Measurements from ENCODE around the gene GPX1. TPM values are rescaled to one million over a fixed set of nuclear protein-coding genes. Genes with fewer than 3 reads are reported as not detected.
"Not testable (repeated sequence)": the region's sequence is repeated elsewhere in the genome, so short reads cannot be mapped to it uniquely, and the experiment has no call there.

GPX1 gene
- total RNA-seq, 1 experiment from 2014 or later: 714 TPM

DNA sequence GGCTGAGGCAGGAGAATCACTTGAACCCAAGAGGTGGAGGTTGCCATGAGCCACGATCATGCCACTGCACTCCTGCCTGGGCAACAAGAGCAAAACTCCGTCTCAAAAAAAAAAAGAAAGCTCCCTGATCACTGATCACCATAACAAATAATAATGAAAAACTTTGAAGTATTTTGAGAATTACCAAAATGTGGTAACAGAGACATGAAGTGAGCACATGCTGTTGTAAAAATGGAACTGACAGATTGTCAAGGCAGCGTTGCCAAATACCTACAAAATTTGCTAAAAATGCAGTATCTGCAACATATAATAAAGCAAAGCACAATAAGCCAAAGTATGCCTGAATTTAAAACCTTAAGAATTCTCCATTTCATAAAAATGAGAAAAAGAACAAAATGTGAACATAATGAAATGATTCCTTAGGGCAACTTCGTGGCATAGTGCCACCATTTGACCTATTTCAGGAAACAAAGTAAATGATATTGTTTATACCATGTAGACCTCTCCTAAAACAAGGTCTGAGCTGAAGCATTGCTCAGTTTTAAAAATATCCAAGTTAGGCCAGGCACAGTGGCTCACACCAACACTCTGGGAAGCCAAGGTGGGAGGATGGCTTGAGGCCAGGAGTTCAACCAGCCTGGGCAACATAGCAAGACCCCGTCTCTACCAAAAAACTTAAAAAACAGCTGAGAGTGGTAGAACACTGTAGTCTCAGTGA, 24.1 kb downstream of the GPX1 start:
- H3K27ac ChIP-seq (ENCODE audit: low read length): no peak overlapping the region
- DNase-seq: no peak
- BruUV-seq (replicated peaks): no TSS peak
- no peak overlapping the region for H3K4me3 ChIP-seq (ENCODE audit: low read length)
- ChIA-PET CTCF (no interaction called here), POLR2A (ENCODE audit: unreplicated experiment) (no interaction called here)
- no peaks in the 10 kb centered on the region for H3F3A ChIP-seq (ENCODE audit: low read length, unreplicated experiment)
- no peaks in the 10 kb centered on the region for H3K9me2 ChIP-seq (replicated peaks; ENCODE audit: low read length)
- no peak overlapping the region for H3K4me2 ChIP-seq (ENCODE audit: low read length)
- no peak overlapping the region for H3K9ac ChIP-seq (ENCODE audit: low read length)
- peaks cover 42% of the 10 kb centered on the region for H3K36me3 ChIP-seq (ENCODE audit: low read depth, low read length)
- no peaks in the 10 kb centered on the region for H4K20me1 ChIP-seq (ENCODE audit: low read length)
- ATAC-seq: no peak
- intact Hi-C loops (cut with micrococcal nuclease): no loop called here
- H3K79me2 ChIP-seq (ENCODE audit: low read length): peaks cover 48% of the 10 kb centered on the region
- no peaks in the 10 kb centered on the region for H3K9me3 ChIP-seq (ENCODE audit: low read length)
- TF ChIP-seq EZH2 (IDR thresholded peaks at IDR 0.05; ENCODE audit: low read length, unreplicated experiment): no peak
- TF ChIP-seq, protein P1, sequence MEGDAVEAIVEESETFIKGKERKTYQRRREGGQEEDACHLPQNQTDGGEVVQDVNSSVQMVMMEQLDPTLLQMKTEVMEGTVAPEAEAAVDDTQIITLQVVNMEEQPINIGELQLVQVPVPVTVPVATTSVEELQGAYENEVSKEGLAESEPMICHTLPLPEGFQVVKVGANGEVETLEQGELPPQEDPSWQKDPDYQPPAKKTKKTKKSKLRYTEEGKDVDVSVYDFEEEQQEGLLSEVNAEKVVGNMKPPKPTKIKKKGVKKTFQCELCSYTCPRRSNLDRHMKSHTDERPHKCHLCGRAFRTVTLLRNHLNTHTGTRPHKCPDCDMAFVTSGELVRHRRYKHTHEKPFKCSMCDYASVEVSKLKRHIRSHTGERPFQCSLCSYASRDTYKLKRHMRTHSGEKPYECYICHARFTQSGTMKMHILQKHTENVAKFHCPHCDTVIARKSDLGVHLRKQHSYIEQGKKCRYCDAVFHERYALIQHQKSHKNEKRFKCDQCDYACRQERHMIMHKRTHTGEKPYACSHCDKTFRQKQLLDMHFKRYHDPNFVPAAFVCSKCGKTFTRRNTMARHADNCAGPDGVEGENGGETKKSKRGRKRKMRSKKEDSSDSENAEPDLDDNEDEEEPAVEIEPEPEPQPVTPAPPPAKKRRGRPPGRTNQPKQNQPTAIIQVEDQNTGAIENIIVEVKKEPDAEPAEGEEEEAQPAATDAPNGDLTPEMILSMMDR (conservative IDR thresholded peaks at IDR 0.05; ENCODE audit: low read depth, low read length): no peak
- H3K27me3 ChIP-seq (ENCODE audit: low read length): no peaks in the 10 kb centered on the region
- no peak overlapping the region for H2AFZ ChIP-seq (ENCODE audit: low read length)
- H3K4me1 ChIP-seq (ENCODE audit: insufficient read depth, low read length): peaks cover 7% of the 10 kb centered on the region

DNA sequence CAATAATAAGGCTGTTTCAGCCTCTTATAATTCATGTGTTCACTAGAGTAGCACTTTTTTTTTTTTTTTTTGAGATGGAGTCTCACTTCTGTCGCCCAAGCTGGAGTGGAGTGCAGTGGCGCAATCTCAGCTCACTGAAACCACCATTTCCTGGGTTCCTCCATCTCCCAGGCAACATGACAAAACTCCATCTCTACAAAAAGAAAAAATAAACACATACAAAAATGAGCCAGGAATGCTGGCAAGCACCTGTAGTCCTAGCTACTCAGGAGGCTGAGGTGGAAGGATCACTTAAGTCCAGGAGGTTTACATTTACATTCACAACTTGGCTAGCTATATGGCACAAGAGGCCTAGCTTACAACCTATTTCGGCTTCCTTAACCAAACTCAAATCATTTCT, 25.1 kb downstream of the GPX1 start:
- ChIA-PET POLR2A (ENCODE audit: unreplicated experiment) (no interaction called here), CTCF (no interaction called here)
- H3K4me2 ChIP-seq (ENCODE audit: low read length): no peak overlapping the region
- no TSS peak for BruUV-seq (replicated peaks)
- H3K4me3 ChIP-seq (ENCODE audit: low read length): no peak overlapping the region
- ATAC-seq (no peak), DNase-seq (no peak)
- no peaks in the 10 kb centered on the region for H3K9me2 ChIP-seq (replicated peaks; ENCODE audit: low read length)
- no peaks in the 10 kb centered on the region for H3K4me1 ChIP-seq (ENCODE audit: insufficient read depth, low read length)
- no peak overlapping the region for H2AFZ ChIP-seq (ENCODE audit: low read length)
- no peaks in the 10 kb centered on the region for H3K9me3 ChIP-seq (ENCODE audit: low read length)
- H3K27ac ChIP-seq (ENCODE audit: low read length): no peak overlapping the region
- no peak for TF ChIP-seq EZH2 (IDR thresholded peaks at IDR 0.05; ENCODE audit: low read length, unreplicated experiment)
- TF ChIP-seq, protein P1 (conservative IDR thresholded peaks at IDR 0.05; ENCODE audit: low read depth, low read length): no peak
- H3K79me2 ChIP-seq (ENCODE audit: low read length): peaks cover 38% of the 10 kb centered on the region
- no peaks in the 10 kb centered on the region for H4K20me1 ChIP-seq (ENCODE audit: low read length)
- H3K9ac ChIP-seq (ENCODE audit: low read length): no peak overlapping the region
- H3F3A ChIP-seq (ENCODE audit: low read length, unreplicated experiment): no peaks in the 10 kb centered on the region
- intact Hi-C loops (cut with micrococcal nuclease): no loop called here
- peaks cover 42% of the 10 kb centered on the region for H3K36me3 ChIP-seq (ENCODE audit: low read depth, low read length)
- H3K27me3 ChIP-seq (ENCODE audit: low read length): no peaks in the 10 kb centered on the region

DNA sequence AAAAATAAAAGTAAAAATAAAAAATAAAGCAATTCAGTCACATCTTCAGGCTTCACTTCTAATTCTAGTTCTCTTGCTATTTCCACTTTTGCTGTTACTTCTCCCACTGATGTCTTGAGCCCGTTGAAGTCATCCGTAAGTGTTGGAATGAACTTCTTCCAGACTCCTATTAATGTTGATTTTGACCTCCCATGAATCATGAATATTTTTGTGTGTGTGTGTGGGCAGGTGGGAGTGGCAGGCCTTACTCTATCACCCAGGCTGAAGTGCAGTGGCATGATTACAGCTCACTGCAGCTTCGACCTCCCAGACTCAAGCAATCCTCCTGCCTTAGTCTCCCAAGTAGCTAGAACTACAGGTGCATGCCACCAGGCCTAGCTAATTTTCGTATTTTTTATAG, 29.0 kb downstream of the GPX1 start:
- POLR2A ChIA-PET (ENCODE audit: unreplicated experiment): no interaction called here
- H3K9ac ChIP-seq (ENCODE audit: low read length): no peak overlapping the region
- TF ChIP-seq EZH2 (IDR thresholded peaks at IDR 0.05; ENCODE audit: low read length, unreplicated experiment): no peak
- no peak for TF ChIP-seq EZH2phosphoT487 (IDR thresholded peaks at IDR 0.05; ENCODE audit: borderline replicate concordance, low read length)
- TF ChIP-seq, protein P1 (conservative IDR thresholded peaks at IDR 0.05; ENCODE audit: low read depth, low read length): no peak
- H3K4me3 ChIP-seq (ENCODE audit: low read length): no peak overlapping the region
- ATAC-seq: no peak
- H2AFZ ChIP-seq (ENCODE audit: low read length): no peak overlapping the region
- BruUV-seq (replicated peaks): no TSS peak
- H3F3A ChIP-seq (ENCODE audit: low read length, unreplicated experiment): no peaks in the 10 kb centered on the region
- H3K9me3 ChIP-seq (ENCODE audit: low read length): no peaks in the 10 kb centered on the region
- peaks cover 43% of the 10 kb centered on the region for H3K36me3 ChIP-seq (ENCODE audit: low read depth, low read length)
- no peaks in the 10 kb centered on the region for H3K9me2 ChIP-seq (replicated peaks; ENCODE audit: low read length)
- CTCF ChIA-PET: interaction anchor here (1.1 kb wide), 1 partner anchor 120 kb away, joined by 3 read pairs; no protein-coding TSS in a partner anchor
- H3K4me1 ChIP-seq (ENCODE audit: insufficient read depth, low read length): no peaks in the 10 kb centered on the region
- H3K27me3 ChIP-seq (ENCODE audit: low read length): no peaks in the 10 kb centered on the region
- H3K27ac ChIP-seq (ENCODE audit: low read length): no peak overlapping the region
- H4K20me1 ChIP-seq (ENCODE audit: low read length): no peaks in the 10 kb centered on the region
- H3K4me2 ChIP-seq (ENCODE audit: low read length): no peak overlapping the region
- intact Hi-C loops (cut with micrococcal nuclease): no loop called here
- 0 out of 2 replicates have a peak, but pooled peaks cover 11% of the 10 kb centered on the region for H3K79me2 ChIP-seq (ENCODE audit: low read length)
- no peak for DNase-seq

DNA sequence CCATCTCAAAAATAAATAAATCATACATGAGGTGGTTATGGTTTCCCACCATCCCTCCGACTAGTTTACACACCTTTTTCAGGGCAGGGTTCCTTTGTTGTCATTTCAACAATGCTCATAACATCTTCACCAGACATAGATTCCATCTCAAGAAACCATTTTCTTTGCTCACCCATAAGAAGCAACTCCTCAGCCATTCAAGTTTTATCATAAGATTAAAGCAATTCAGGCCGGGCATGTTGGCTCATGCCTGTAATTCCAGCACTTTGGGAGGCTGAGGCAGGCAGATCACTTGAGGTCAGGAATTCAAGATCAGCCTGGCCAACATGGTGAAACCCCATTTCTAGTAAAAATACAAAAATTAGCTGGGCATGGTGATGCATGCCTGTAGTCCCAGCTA, 29.8 kb downstream of the GPX1 start:
- H3K4me1 ChIP-seq (ENCODE audit: insufficient read depth, low read length); H2AFZ ChIP-seq (ENCODE audit: low read length); H3K79me2 ChIP-seq (ENCODE audit: low read length); intact Hi-C loops (cut with micrococcal nuclease); H3K9me3 ChIP-seq (ENCODE audit: low read length); ATAC-seq; H3K27ac ChIP-seq (ENCODE audit: low read length); BruUV-seq (replicated peaks); H3K9ac ChIP-seq (ENCODE audit: low read length); H3K4me3 ChIP-seq (ENCODE audit: low read length); H3K27me3 ChIP-seq (ENCODE audit: low read length); DNase-seq; CTCF ChIA-PET; H4K20me1 ChIP-seq (ENCODE audit: low read length); H3F3A ChIP-seq (ENCODE audit: low read length, unreplicated experiment); POLR2A ChIA-PET (ENCODE audit: unreplicated experiment); H3K9me2 ChIP-seq (replicated peaks; ENCODE audit: low read length); H3K4me2 ChIP-seq (ENCODE audit: low read length): not testable (repeated sequence)
- peaks cover 44% of the 10 kb centered on the region for H3K36me3 ChIP-seq (ENCODE audit: low read depth, low read length)

All from PC-3 (cell line).